T-helper 1 cell treated with Interleukin-12 subunit alpha and Interleukin-12 subunit beta and Interleukin-4 antibody, amounts not matched to agents 30 ng/mL and 1 ng/mL, for 36 hours (primary cell): ENCODE measurements around the gene LMAN1L. TPM values are rescaled to one million over a fixed set of nuclear protein-coding genes. Genes with fewer than 3 reads are reported as not detected.

Experiments used
- intact Hi-C: fragments of 100-400 bp; cut with micrococcal nuclease; formaldehyde crosslinking; loops from one replicate; pipeline ENCODE4 v1.15.1; 2024
- total RNA-seq: library from RNA; stranded (reverse); gene quantifications from 2 replicates; pipeline ENCODE4 v1.2.3, GENCODE V29; 2022

Gene LMAN1L
- total RNA-seq, 1 donor from 2014 or later: 3.8 TPM

DNA sequence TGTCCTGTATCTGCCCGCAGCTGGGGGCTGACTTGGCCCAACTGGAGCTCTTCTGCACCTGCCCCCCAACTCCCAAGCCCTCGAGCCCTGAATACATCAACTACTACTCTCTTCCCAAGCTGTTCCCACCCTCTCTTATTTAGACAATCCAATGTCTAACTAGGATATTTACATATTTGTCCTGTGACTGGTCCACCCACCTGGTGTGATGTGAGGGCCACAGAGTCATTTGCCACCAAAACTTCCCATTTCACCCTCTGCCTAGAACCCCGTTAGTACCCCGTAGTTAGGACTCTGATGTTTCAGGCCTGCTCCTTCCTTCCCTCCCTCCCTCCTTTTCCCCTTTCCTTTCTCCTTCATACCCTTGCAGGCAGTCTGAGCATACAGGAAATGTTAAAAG lies 20.2 kb downstream of the LMAN1L start:
- intact Hi-C loops: no loop called here

DNA sequence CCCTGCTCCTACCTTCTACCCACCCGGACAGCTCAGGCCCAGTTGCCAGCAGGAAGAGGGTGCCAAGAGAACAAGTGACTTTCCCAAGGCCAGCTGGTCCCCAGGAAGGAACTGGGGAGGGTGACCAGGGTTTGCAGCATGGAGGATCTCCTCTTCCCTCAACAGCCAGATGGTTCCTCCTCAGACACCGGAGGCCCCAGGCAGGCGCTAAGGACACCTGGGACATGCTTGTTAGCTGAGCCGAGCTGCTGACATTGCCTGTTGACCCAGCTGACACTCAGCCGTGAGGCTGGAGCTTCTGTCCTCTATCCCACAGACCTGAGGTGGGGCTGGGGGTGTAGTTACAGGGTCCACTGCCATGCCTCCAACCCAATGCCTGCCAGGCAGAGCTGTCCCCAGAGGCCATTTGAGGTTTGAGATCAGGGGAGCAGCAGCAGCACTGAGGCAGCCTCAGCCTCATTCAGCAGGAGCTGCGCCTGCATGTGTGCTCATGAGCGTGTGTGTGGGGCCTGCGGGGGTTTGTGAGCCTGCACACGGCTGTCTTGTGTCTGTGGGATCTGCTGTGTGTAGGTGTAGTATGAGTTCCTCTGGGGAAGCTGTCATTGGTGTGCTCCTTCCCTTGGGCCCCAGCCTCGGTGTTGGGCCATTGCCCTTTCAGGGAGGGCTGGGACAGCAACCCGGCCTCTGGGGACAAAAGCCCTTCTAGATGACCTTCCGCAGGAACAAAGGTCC lies 20.9 kb downstream of the LMAN1L start:
- intact Hi-C loops: no loop called here

DNA sequence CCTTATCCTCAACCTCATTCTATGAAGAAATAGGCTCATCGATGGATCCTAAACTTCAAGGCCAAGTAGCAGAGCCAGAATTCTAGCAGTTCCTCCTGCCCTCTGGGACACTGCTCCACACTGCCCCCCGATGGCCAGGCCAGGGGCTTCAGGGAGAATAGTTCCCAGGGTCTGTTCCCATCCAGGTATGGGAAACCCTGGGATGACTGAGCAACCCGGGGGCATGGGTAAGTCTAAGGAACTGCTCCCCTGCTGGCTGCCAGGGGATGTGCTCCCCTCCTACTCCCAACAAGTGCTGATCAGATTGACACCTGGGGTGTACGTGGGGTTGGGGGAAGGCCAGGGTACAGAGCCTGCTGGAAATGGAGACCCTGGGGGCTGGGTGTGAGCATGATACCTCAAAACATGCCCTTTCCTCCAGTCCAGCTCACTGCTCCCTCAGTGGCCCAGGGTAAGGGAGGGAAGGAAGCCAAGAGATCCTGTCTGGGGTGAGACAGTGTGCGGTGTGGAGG lies 22.7 kb downstream of the LMAN1L start:
- intact Hi-C loops: loop anchor here (1.0 kb wide), 2 partner anchors 64 to 200 kb away; no protein-coding TSS in a partner anchor

DNA sequence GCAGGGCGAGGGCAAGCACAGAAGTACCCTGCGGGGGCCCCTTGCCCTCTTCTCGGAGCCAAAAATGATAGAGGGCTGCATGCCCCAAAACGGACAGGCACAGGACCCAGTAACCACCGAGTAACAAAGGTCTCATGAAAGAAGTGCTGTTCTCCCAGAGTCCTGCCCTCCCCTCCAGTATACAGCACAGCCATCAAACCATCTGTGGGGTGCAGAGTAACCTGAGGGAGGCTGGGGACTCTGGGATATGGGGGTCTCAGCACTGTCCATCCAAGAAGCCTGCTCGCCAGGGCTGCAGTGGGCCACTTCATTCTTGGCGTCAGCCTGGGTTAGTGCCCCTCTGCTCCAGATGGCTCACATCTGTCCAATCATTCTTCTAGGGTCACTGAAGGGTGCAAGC lies 24.2 kb downstream of the LMAN1L start:
- intact Hi-C loops: no loop called here

DNA sequence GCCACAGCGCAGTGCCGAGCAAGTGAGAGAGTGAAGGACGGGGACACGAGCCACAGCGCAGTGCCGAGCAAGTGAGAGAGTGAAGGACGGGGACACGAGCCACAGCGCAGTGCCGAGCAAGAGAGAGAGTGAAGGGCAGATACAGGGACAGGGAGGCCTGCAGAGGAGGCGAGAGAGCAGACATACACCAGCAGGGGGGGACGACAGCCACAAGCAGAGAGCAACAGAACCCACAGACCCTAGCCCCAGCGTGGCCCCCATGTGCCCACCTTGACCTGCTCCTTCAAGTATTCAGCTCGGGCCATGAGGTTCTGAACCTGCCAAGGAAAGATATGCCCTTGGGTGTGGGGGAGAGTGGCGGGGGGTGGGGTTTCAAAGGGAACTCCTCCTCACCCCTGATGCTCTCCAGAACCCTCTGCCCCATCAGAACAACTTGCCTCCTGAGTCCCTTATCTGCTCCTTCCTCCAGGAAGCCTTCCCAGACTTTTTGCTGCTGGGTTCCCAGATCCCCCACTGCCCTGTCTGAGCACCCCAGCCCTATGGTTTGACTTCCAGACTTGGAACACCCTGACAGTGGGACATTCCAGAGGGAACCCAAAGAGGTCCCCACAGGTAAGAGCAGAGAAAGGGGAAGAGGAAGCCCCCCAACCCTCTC lies 25.0 kb downstream of the LMAN1L start:
- intact Hi-C loops: no loop called here

DNA sequence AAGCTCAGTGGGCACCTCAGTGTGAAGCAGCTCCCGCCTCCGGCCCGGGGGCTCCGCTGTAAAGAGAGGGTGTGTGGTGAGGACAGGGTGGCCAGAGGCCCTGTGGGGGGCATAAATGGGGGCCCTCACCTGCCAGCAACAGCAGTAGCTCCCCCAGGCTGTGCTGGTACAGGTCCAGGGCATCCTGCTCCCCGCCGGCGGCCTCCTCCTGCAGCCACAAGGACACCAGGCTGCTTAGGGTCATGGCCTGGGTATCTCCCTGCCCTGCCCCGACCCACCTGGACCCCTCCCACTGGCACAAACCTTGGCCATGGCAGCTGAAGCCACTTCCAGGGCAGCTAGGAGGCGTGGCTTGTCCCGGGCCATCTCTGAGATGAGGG lies 25.5 kb downstream of the LMAN1L start:
- intact Hi-C loops: no loop called here

DNA sequence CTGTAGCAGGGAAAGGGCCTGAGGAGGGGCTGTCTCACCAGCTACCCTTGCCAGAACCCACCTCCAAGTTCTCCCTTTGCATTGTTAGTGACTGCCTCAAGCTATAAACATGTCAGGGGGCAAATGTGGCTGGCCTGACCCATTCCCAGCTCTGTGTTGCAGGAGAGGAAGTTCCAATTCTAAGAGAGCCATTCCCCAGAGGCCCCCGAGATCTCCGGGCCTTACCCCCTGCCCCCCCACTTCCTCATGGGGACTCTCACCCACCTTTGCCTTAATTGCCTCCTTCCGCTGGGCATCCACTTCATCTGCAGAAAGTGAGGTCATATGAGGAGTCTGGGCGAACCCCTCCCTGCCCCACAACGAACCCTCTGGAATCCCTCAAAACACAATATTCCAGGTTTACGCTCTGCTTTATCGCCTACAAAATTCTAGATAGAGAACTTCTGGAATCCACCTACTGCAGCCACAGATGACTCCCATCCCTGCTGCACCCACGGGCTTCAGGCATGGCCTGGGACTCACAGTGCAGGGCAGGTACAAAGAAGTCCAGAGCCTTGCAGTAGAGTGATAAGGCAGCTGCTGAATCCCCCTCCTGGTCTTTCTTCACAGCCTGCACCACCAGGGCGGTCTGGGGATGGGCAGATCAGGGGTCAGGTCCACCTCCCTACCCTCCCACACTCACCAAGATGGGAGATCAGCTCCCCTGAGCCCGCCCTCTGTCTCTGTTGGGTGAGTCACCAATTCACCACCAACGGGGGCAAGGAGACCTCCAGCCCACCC lies 26.3 kb downstream of the LMAN1L start:
- intact Hi-C loops: no loop called here

DNA sequence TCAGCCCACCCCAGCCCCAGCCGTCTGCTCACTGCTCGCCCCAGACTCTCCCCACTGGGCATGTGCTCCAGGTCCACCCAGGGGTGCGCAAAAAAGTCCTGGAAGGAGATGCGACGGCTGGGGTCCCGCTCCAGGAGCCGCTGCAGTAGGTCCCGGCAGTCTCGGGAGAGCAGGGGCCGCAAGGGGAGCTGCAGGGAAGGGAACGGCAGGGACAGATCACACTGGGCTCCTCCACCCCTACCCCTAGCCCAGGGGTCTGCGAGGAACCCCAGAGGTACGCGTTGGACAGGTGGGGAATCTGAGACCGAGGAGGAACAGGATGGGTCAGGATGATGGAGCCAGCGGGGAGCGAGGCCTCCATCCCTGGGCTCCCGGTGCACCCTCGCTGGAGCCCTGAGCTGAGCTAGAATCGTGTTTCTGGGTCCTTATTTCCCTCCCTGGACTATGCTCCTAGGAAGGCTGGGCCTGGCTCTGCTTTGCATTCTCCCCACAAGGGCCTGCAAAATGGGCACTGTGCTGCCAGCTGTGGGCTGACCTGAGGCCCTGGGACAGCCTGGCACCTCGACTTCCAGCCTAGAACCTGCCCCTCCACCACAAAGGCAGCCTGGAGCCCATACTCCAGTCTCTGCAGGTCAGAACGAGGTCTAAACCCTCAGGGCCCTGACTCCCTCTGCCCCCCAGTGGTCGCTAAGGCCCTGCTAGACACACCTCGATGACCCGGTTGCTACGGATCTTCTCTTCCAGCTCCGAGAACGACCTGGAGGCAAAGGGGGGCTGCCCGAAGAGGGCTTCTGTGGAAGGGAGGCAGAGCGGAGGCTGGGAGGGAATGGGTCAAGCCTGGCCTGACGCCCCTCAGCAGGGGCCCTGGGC lies 27.1 kb downstream of the LMAN1L start:
- intact Hi-C loops: no loop called here

DNA sequence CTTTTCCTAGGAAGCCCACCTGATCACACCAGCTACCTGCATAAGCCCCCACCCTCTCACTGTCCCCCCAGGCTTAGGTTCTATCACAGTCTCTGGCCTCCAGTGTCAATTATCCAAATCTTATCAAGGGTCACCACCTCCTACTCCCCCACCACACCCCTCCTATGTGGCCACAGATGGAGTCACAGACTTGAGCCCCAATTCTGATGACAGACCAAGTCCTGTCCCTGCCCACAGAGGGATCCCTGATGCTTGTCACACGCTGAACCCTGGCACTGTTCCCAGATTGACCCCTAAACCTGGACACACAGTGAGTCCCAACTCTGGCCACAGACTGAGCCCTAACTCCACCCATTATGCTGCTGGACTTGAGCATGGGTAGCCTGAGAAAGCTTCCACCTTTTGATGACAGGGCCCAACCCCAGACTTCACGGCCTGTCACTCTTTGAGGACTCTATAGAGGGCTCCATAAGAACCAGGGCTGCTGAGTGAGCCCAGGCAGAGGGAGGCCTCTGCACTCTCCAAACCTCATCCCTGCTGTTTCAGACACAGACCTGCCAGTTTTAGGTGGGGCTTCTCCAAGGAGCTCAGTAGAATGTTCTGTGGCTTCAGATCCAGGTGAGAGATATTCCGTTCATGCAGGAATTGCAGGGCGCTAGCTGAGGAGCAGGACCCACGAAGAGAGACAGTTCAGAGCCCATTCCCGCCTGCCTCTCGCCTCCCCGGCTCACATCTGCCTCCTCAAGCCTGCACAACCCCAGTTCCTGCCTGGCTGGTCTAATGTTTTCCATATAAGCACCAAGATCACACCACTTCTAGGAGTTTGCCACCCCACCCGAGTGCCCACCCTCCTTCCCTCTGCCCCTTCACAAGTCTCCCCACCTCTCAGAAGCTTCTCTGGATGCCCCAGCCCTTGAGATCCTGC lies 28.5 kb downstream of the LMAN1L start:
- intact Hi-C loops: no loop called here

DNA sequence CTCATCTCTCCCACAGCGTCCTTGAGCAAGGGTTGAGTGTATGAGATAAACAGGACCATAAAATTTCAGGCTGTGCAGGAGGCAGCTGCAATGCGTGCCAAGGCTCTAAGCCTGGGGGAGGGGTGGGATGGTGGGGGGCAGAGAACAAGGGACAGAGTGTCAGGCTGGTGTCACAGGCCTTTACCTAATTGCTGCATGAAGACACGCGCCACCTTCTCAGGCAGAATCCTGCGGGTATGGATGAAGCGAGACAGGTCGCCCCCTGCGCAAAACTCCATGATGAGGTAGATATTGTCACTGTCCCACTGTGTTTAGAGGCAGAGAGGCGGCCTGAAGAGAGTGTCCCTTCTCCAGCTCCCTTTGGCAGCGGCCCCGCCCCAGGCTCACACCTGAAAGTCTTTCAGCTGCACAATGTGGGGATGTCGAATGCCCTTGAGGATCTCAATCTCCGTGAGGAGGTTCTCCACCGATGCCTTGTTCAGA lies 29.3 kb downstream of the LMAN1L start:
- intact Hi-C loops: loop anchor here (2.0 kb wide), 3 partner anchors 61 to 611 kb away; partner anchors contain the start of gene ARID3B

DNA sequence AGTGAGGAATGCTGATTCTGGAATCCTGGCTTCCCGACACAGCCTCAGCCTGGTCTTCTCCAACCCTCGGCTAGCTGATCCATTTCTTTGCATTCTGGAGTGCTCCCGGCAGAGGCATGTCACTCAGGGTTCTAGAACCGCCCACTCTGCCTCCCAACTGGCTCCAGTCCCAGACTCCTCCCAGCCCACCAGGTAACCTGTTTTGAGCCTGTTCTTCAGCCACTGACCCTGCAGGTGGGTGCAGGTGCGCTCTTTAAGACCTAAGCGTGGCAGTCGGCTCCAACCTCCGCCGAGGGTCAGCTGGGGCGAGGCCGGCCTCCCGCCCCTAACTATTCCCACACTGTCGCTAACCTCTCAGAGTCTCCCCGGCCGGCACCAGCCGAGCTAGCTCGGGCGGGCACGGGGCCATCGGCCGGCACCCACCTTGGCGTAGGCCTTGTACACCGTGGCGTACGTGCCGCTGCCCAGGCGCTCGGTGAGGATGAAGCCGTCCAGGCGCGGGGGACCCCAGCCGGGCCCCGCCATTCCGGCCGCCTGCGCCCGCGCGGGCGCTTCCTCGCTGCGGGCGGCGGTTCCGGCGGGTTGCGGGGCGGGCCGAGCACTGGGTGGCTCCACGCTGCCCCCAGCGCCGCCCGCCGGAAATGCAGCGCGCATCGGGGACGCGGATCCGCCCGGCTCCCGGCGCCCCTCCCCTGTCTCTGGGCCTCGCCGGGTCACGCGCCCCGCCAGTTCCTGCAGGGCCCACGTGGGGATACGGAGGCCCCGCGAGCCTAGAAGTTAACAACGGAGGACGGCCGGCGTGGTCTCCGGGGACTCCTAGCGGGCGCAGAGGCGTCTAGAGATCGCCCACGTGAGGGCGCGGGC lies 30.2 kb downstream of the LMAN1L start, which contains the start of gene ULK3:
Gene ULK3 (minus strand): TSS at position 576 of the 864 bp plus-strand sequence. CDS start 51 bp downstream, at position 525.
- intact Hi-C loops: loop anchor here (1.0 to 2.0 kb wide), 10 partner anchors 30 to 610 kb away; partner anchors contain the start of genes ARID3B, COX5A, FAM219B and PPCDC

DNA sequence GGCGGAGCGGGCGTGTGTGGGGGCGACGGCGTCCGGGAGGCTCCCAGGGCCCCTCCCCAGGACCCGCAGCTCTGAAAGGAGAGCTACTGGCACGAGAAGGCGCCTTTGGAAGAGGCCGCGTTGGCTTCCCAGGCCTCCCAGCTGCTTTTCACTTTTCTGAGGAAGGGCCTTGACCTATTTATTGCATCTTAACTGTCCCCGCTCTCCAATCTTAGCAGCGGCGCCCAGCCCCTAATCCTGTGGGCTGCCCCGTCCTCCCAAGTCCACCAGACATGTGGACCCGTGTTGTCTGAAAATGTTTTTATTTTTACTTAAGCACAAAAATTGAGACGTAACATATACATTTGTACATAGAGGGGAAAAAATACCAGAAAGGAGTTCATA lies 30.8 kb downstream of the LMAN1L start:
- intact Hi-C loops: loop anchor here (1.0 to 2.0 kb wide), 10 partner anchors 30 to 609 kb away; partner anchors contain the start of genes ARID3B, COX5A, FAM219B and PPCDC

DNA sequence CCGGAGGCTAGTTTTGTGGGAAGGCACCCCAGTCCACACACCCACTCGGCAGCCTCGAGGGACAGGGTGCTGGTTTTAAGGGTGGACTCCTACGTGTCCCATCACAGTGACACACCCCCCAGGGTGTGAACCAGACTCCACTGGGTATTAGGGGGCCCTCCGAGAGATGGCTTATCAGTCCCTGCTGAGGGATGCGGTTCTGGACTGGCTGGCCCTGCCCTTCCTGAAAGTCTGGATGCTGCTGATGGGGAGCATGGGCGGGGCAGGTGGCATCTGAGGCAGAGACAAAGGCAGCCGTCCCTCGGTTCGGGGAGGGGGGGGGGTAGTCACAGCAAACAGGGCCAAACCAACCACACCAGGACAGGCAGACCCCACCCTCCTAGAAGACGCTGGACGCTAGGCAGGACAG lies 31.3 kb downstream of the LMAN1L start:
- intact Hi-C loops: loop anchor here (1.0 to 2.0 kb wide), 10 partner anchors 29 to 609 kb away; partner anchors contain the start of genes ARID3B, COX5A, FAM219B and PPCDC

DNA sequence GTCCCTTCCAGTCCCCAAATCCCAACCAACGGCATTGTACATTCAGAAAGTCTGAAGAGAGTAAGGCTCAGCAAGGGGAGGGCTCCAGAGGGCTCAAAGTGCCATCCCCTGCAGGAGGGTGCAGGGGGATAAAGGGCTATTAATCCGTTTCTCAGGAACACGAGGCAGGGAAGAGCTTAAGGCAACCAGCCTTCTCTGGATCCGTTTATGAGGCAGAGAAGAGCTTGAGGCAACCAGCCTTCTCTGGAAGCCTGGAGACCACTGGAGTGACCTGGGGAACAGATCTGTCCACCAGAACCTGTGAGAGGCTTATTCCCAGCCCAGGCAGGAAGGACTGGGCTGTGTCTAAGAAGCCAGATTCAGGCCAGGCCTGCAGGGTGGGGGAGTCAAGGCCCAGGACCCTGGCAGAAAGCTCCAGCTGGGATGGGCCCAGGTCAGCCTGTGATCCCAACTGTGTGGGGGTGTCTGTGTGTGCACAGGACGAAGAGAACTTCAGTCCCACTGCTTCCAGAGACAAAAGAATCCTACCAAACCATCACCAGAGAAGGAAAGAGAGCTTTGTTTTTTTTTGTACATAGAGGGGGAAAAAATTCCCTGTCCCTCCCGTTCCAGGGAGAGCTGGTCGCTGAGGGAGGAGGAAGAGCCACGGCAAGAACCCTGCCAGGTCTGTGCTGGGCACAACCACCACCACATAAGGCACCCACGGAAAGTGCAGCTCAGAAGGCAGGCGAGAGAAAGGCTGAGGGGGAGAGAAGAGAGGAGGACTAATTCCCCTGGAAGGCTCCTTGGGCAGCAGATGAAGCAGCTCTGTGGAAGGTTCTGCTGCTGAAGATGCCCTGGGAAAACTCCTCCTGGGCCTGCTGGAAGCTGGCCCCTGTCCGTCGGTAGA lies 31.9 kb downstream of the LMAN1L start:
- intact Hi-C loops: loop anchor here (1.0 kb wide), 2 partner anchors 26 to 57 kb away; no protein-coding TSS in a partner anchor

DNA sequence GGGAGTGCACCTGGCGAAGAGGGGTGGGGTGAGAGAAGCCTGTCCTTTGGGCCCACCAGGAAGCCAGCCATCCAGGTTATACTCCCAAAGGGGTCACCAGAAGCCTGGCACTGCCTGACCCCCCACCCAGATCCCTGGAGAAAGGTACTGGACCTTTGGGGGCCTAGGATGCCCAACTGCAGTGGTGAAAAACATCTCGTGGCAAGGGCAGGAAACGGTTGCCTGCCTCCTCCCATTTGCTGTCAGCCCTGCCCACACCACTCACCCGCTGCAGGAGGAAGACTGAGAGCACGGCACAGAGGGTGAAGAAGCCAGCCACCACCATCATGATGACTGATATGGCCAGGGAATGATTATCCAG lies 32.6 kb downstream of the LMAN1L start:
- intact Hi-C loops: loop anchor here (1.0 kb wide), 2 partner anchors 25 to 56 kb away; no protein-coding TSS in a partner anchor

DNA sequence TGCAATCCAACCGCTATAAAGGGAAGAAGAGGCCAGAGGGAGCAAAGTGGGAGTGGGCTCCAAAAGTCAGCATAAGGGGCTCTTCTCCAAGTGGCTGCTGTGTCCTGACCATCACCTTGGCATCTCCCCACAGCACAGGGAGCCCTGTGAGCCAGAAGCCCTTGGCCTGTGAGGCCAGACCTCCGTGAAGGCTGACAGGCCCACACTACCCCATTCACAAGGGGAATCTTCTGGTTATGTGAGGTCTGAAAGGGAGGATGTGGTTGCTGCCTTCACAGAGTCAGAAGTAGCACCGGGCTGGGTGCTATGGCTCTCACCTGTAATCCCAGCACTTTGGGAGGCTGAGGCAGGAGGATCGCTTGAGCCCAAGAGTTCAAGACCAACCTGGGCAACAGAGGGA lies 32.9 kb downstream of the LMAN1L start:
- intact Hi-C loops: loop anchor here (1.0 kb wide), 2 partner anchors 25 to 56 kb away; no protein-coding TSS in a partner anchor

DNA sequence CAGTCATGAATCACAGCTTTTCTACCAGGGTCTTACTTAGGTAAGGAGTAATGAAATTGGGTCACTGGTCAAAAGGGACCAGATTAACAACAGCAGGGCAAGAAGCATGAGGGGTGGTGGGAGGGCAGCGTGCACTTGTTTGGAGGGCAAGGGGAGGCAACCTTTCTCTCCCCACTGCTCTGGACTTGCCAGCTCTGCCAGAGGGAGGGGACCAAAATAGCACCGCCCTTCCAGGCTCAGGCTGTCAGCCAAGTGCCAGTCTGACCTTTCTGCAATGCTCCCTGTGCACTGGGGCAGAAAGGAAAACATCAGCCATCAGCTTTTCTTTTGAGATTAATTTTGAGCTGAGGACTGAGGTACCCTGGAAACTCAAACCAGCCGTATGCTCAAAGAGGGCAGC lies 34.8 kb downstream of the LMAN1L start:
- intact Hi-C loops: no loop called here
